ENCODE measurements around the gene RNF141. TPM values are rescaled to one million over a fixed set of nuclear protein-coding genes. Genes with fewer than 3 reads are reported as not detected.

Gene RNF141
- polyA plus RNA-seq, 1 of the 3 experiments (the other 2 are of a cell fraction) = 6.9 TPM

DNA sequence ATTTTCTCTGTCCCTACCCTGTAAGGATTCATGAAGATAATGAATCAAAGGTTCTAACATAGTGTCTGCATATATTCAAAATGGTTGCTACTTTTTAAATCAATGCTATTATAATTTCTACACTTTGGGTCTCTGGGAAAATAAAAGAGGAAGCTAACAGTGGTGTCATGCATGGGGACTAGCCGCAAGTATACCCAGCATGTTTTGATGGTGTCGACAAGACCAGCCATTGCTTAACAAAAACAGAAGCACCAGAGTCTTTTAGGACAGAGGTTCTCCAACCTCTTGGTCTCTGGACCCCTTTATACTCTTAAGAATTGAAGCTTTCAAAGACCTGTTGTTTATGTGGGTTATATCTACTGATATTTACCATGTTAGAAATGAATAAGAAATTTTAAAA is 37.8 kb downstream of the RNF141 start:
- Histone ChIP-seq H3K27ac (ENCODE audit: low read depth in 2 of 2, low read length in 1 of 2) (no peak overlapping the region), H3K79me2 (ENCODE audit: insufficient read depth) (no peaks in the 10 kb centered on the region), H3K9ac (no peak overlapping the region), H3K4me2 (no peak overlapping the region), H3K4me3 (ENCODE audit: low read depth in 2 of 2, low read length in 1 of 2) (no peak overlapping the region), H3K36me3 (replicated peaks in 1 of 2; ENCODE audit: control insufficient read depth in 1 of 2, insufficient read depth in 2 of 2, low read length in 1 of 2) (no peaks in the 10 kb centered on the region), H3F3A (replicated peaks; ENCODE audit: insufficient read depth) (no peaks in the 10 kb centered on the region), H3K27me3 (ENCODE audit: insufficient read depth) (no peaks in the 10 kb centered on the region), H3K4me1 (ENCODE audit: control insufficient read depth in 1 of 2, insufficient read depth in 2 of 2, low read depth in 1 of 2, low read length in 1 of 2) (no peaks in the 10 kb centered on the region), H4K20me1 (ENCODE audit: insufficient read depth) (no peaks in the 10 kb centered on the region), H3K9me2 (no peaks in the 10 kb centered on the region), H2AFZ (ENCODE audit: low read depth) (no peak overlapping the region), H3K9me3 (no peaks in the 10 kb centered on the region)
- ChIA-PET CTCF (interaction anchor here (2.6 kb wide), 1 partner anchor 97 kb away, joined by 9 read pairs; no protein-coding TSS in a partner anchor), POLR2A (interaction anchor here (0.6 kb wide), 2 partner anchors 16 to 200 kb away, joined by 3 to 5 read pairs; no protein-coding TSS in a partner anchor)
- DNase-seq = no peak
- WGBS (ENCODE audit: low lambda C conversion rate) = 94% methylated on average over 2 of the region's 2 CpGs
- no peak for TF ChIP-seq TAF1 (IDR thresholded peaks at IDR 0.05; ENCODE audit: borderline replicate concordance, low read depth, low read length)
- TF ChIP-seq CHD2 (IDR thresholded peaks at IDR 0.05; ENCODE audit: low read length, partially characterized antibody) = no peak
- no peak for TF ChIP-seq TEAD4 (IDR thresholded peaks at IDR 0.05; ENCODE audit: borderline replicate concordance, insufficient read depth)
- TF ChIP-seq, protein P1, sequence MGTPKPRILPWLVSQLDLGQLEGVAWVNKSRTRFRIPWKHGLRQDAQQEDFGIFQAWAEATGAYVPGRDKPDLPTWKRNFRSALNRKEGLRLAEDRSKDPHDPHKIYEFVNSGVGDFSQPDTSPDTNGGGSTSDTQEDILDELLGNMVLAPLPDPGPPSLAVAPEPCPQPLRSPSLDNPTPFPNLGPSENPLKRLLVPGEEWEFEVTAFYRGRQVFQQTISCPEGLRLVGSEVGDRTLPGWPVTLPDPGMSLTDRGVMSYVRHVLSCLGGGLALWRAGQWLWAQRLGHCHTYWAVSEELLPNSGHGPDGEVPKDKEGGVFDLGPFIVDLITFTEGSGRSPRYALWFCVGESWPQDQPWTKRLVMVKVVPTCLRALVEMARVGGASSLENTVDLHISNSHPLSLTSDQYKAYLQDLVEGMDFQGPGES (IDR thresholded peaks at IDR 0.05; ENCODE audit: low read depth, low read length) = no peak
- no peak for TF ChIP-seq GABPA (IDR thresholded peaks at IDR 0.05; ENCODE audit: low read depth)
- TF ChIP-seq FOXJ3 (CRISPR knock-in tag; IDR thresholded peaks at IDR 0.05) = no peak
- TF ChIP-seq NFIC (IDR thresholded peaks at IDR 0.05; ENCODE audit: borderline replicate concordance) = no peak
- no peak for TF ChIP-seq SMC3 (IDR thresholded peaks at IDR 0.05; ENCODE audit: low read depth, low read length)
- TF ChIP-seq RAD21 (IDR thresholded peaks at IDR 0.05; ENCODE audit: low read length) = no peak
- TF ChIP-seq MXI1 (IDR thresholded peaks at IDR 0.05; ENCODE audit: low read depth, low read length) = no peak
- no peak for TF ChIP-seq FOSL2 (IDR thresholded peaks at IDR 0.05; ENCODE audit: borderline replicate concordance, low read depth)

DNA sequence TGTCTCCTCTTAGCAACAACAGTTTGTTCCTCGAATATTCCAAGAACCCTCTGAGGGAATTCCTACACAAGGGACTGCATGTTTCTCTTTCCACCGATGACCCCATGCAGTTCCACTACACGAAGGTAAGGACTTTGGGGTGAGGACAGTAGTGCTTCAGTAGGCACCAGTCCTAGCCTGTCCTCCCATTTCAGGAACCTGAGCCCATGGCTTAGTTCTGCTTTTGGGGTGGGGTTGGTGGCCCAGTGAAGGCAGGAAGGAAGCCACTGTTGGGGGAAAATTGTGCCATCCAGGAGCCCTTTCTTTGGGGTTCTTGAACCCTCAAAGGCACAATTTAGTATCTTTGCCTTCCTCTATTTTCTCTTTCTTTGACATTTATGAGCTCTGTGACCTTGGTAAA is 38.2 kb downstream of the RNF141 start:
- Histone ChIP-seq H3K9me3 (no peaks in the 10 kb centered on the region), H3K27me3 (ENCODE audit: insufficient read depth) (no peaks in the 10 kb centered on the region), H3K4me2 (no peak overlapping the region), H3K79me2 (ENCODE audit: insufficient read depth) (no peaks in the 10 kb centered on the region), H3K4me1 (ENCODE audit: control insufficient read depth in 1 of 2, insufficient read depth in 2 of 2, low read depth in 1 of 2, low read length in 1 of 2) (no peaks in the 10 kb centered on the region), H3K9ac (no peak overlapping the region), H3F3A (replicated peaks; ENCODE audit: insufficient read depth) (no peaks in the 10 kb centered on the region), H4K20me1 (ENCODE audit: insufficient read depth) (no peaks in the 10 kb centered on the region), H3K9me2 (no peaks in the 10 kb centered on the region), H3K4me3 (ENCODE audit: low read depth in 2 of 2, low read length in 1 of 2) (no peak overlapping the region), H3K27ac (ENCODE audit: low read depth in 2 of 2, low read length in 1 of 2) (no peak overlapping the region), H3K36me3 (replicated peaks in 1 of 2; ENCODE audit: control insufficient read depth in 1 of 2, insufficient read depth in 2 of 2, low read length in 1 of 2) (no peaks in the 10 kb centered on the region), H2AFZ (ENCODE audit: low read depth) (no peak overlapping the region)
- ChIA-PET POLR2A (no interaction called here), CTCF (interaction anchor here (1.5 to 2.6 kb wide), 2 partner anchors 23 to 97 kb away, joined by 3 to 9 read pairs; no protein-coding TSS in a partner anchor)
- 79% methylated on average over 3 of the region's 3 CpGs for WGBS (ENCODE audit: low lambda C conversion rate)
- TF ChIP-seq SIN3A (IDR thresholded peaks at IDR 0.05; ENCODE audit: borderline replicate concordance, low read depth, low read length) (no peak), GABPA (IDR thresholded peaks at IDR 0.05; ENCODE audit: low read depth) (no peak), FOXJ3 (CRISPR knock-in tag; IDR thresholded peaks at IDR 0.05) (no peak), NFIC (IDR thresholded peaks at IDR 0.05; ENCODE audit: borderline replicate concordance) (no peak), EP300 (IDR thresholded peaks at IDR 0.05; ENCODE audit: borderline replicate concordance in 1 of 2, low read depth in 1 of 2, low read length in 1 of 2) (no peak), EZH2phosphoT487 (IDR thresholded peaks at IDR 0.05; ENCODE audit: borderline replicate concordance, low read depth) (no peak), NRF1 (IDR thresholded peaks at IDR 0.05; ENCODE audit: low read depth, low read length) (no peak), RCOR1 (IDR thresholded peaks at IDR 0.05; ENCODE audit: low read length) (no peak), YY1 (IDR thresholded peaks at IDR 0.05; ENCODE audit: low read depth) (no peak), JUND (IDR thresholded peaks at IDR 0.05) (no peak)
- TF ChIP-seq, protein P2, sequence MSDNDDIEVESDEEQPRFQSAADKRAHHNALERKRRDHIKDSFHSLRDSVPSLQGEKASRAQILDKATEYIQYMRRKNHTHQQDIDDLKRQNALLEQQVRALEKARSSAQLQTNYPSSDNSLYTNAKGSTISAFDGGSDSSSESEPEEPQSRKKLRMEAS (IDR thresholded peaks at IDR 0.05; ENCODE audit: low read depth) = no peak
- TF ChIP-seq, protein P3, sequence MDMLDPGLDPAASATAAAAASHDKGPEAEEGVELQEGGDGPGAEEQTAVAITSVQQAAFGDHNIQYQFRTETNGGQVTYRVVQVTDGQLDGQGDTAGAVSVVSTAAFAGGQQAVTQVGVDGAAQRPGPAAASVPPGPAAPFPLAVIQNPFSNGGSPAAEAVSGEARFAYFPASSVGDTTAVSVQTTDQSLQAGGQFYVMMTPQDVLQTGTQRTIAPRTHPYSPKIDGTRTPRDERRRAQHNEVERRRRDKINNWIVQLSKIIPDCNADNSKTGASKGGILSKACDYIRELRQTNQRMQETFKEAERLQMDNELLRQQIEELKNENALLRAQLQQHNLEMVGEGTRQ (IDR thresholded peaks at IDR 0.05; ENCODE audit: borderline replicate concordance, low read depth, low read length) = no peak
- no peak for DNase-seq

Data from SK-N-SH (cell line).